ENCODE measurements around the gene ATP7A.

Gene ATP7A

DNA sequence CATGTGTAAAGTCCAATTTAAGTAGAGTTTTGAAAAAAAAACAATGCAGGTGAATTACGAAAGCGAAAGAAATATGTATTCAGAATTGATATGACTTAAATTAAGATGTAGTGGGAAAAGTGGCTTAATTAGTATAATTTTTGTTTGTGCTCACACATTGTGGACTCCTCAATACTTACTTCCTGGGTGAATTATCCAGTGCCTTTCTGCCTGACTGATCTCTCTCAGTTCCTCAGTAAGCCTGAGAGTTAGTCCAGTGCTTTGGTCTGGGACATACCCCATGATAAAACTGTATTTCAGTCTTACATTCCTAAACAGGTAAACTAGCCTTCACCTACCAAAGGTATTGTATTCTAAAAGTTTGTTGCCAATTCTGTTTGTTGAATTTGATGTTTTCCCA, 50.6 kb downstream of the ATP7A start:
- TF ChIP-seq, protein P1, sequence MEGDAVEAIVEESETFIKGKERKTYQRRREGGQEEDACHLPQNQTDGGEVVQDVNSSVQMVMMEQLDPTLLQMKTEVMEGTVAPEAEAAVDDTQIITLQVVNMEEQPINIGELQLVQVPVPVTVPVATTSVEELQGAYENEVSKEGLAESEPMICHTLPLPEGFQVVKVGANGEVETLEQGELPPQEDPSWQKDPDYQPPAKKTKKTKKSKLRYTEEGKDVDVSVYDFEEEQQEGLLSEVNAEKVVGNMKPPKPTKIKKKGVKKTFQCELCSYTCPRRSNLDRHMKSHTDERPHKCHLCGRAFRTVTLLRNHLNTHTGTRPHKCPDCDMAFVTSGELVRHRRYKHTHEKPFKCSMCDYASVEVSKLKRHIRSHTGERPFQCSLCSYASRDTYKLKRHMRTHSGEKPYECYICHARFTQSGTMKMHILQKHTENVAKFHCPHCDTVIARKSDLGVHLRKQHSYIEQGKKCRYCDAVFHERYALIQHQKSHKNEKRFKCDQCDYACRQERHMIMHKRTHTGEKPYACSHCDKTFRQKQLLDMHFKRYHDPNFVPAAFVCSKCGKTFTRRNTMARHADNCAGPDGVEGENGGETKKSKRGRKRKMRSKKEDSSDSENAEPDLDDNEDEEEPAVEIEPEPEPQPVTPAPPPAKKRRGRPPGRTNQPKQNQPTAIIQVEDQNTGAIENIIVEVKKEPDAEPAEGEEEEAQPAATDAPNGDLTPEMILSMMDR (IDR thresholded peaks at IDR 0.05; ENCODE audit: low read depth, low read length, missing control alignments), result no peak
- no peak for DNase-seq (ENCODE audit: extremely low read depth, low read depth)
- H3K4me3 ChIP-seq (replicated peaks; ENCODE audit: low read depth, low read length), result no peak overlapping the region

DNA sequence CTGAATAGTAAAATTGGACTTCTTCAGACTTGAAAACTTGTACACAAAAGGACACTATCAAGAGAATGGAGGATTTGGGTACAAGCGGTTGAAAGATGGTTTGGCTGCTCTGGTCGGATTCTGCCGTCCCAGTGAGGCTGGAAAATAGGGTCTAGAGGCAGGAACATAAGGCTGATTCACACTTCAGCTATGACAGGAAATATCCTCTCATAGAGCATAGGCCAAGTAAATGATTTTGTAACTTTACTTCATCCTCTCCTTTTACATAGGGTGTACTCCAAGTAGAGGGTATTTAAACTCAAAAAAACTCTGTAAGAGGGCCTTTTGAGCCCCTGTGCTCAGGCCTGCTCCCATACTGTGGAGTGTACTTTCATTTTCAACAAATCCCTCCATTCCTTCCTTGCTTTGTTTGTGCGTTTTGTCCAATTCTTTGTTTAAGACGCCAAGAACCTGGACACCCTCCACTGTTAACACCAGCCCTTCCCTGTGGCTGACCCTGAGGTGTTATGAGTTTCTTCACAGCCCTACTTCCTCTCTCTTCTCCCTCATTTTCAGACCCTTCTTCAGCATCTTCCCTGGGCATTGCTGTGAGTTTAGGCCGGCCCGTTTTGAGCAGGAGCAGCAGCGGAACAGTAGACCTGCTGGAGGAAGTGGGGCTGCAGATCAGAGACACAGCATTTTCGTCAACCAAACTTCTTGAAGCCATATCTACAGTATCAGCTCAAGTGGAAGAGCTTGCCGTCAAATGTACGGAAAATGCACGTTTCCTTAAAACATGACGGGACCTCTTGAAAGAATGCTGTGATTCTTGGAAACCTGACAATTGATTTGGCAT, 51.8 kb downstream of the ATP7A start:
- TF ChIP-seq, protein P1 (IDR thresholded peaks at IDR 0.05; ENCODE audit: low read depth, low read length, missing control alignments), result no peak
- no peak for DNase-seq (ENCODE audit: extremely low read depth, low read depth)

DNA sequence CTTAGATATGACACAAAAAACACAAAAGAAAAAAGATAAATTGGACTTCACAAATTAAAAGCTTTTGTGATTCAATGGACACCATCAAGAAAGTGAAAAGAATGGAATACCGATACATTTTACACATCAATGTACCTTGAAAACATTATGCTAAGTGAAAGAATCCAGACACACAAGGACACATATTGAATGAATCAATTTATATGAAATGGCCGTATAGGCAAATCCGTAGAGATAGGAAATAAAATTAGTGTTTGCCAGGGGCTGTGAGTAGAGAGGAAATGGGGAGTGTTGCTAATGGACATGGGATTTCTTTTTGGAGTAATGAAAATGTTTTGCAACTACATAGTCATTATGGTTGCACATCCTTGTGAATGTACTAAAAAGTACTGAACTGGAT, 55.9 kb downstream of the ATP7A start:
- TF ChIP-seq, protein P1 (IDR thresholded peaks at IDR 0.05; ENCODE audit: low read depth, low read length, missing control alignments), result no peak
- no peak for DNase-seq (ENCODE audit: extremely low read depth, low read depth)
- H3K4me3 ChIP-seq (replicated peaks; ENCODE audit: low read depth, low read length), result no peak overlapping the region

More for the DNA sequence above, 51.8 kb downstream of the ATP7A start:
- H3K4me3 ChIP-seq (replicated peaks; ENCODE audit: low read depth, low read length), result no peak overlapping the region

DNA sequence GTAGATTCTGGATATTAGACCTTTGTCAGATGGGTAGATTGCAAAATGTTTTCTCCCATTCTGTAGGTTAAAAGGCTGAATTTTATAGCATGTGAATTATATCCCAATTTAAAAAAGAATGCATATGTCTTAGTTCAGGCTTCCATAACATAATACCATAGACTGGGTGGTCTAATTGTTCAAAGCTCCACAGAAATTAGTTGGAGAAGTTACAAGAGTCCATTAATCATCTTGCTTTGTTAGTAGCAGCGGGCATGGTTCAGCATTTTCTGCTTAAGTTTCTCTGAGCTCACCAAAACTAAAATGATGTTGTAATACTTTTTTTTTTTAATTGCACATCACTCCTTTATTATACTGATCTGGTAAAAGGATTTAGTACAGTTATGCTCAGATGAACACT, 57.1 kb downstream of the ATP7A start:
- no peak overlapping the region for H3K4me3 ChIP-seq (replicated peaks; ENCODE audit: low read depth, low read length)
- TF ChIP-seq, protein P1 (IDR thresholded peaks at IDR 0.05; ENCODE audit: low read depth, low read length, missing control alignments), result no peak
- no peak for DNase-seq (ENCODE audit: extremely low read depth, low read depth)

DNA sequence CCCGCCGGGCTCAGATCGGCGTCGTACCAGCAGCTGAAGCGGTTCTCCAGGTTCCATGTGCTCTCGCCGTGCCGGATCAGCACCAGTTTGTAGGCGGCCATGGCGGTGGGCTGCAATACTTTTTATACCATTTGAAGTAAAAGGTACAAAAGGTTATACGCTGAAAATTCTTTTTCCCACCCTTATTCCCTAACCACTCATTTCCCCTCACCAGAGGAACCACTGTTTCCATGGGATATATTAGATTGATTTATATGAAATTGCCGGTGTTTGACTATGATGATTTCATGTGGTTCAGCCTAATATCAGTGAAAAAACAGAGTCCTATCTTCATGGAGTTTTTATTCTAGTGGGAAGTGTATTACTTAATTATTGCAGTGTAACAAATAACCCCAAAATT, 59.0 kb downstream of the ATP7A start, which contains the start of gene PGAM4:
TSS of gene PGAM4 (minus strand) at position 101 of the 400 bp plus-strand sequence. CDS start at position 101, 0 bp downstream.
- TF ChIP-seq, protein P1 (IDR thresholded peaks at IDR 0.05; ENCODE audit: low read depth, low read length, missing control alignments), result no peak
- no peak for DNase-seq (ENCODE audit: extremely low read depth, low read depth)
- no peak within 1 kb of the TSS for H3K4me3 ChIP-seq (replicated peaks; ENCODE audit: low read depth, low read length)

DNA sequence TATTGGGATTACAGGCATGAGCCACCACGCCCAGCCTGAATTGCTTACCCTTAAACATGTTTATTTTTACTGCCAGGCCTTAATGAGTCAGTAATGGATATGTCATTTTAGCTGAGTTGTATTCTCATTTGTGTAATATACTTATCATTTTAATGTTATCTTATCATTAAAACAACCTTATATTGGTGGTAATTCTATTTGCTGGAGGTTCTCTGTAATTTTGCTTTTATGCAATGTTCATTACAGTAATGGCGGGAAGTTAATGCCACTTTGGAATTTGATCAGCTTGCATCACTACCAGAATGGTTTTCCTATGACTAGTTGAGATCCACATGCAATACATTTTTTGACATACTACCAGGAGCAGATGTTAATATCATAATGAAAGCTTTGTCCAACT, 65.3 kb downstream of the ATP7A start:
- no peak for DNase-seq (ENCODE audit: extremely low read depth, low read depth)
- H3K4me3 ChIP-seq (replicated peaks; ENCODE audit: low read depth, low read length), result no peak overlapping the region
- TF ChIP-seq, protein P1 (IDR thresholded peaks at IDR 0.05; ENCODE audit: low read depth, low read length, missing control alignments), result no peak
